Muscle layer of duodenum (tissue), 2 donors: ENCODE data around the gene SLC25A44.
A peak's percentile ranks its signal among the peaks of the same experiment; 100 is the strongest.

Source experiments
- H3K27ac ChIP-seq: one replicate; pipeline ENCODE4 v1.7.0; 2013; ENCODE audit warnings: mild to moderate bottlenecking, low read length
- H3K27me3 ChIP-seq: one replicate; pipeline ENCODE4 v1.7.0; 2013; ENCODE audit warnings: low read depth, mild to moderate bottlenecking, control low read depth, low read length
- H3K36me3 ChIP-seq, 2 donors: one replicate each; pipeline ENCODE4 v1.7.0; 2013; ENCODE audit warnings: low read length in 2 of 2, control low read depth in 1 of 2, mild to moderate bottlenecking in 1 of 2; ENCODE audit not compliant: insufficient read depth in 2 of 2, control insufficient read depth in 1 of 2
- H3K4me1 ChIP-seq, 2 donors: one replicate each; pipeline ENCODE4 v1.7.0; 2013; ENCODE audit warnings: low read length in 2 of 2, mild to moderate bottlenecking in 2 of 2, control low read depth in 1 of 2, moderate library complexity in 1 of 2; ENCODE audit not compliant: insufficient read depth in 2 of 2, control insufficient read depth in 1 of 2
- H3K4me3 ChIP-seq, 2 donors: one replicate each; pipeline ENCODE4 v1.7.0; 2013; ENCODE audit warnings: low read length in 2 of 2, low read depth in 1 of 2, mild to moderate bottlenecking in 1 of 2
- H3K9me3 ChIP-seq, 2 donors: one replicate each; pipeline ENCODE4 v1.7.0; 2013; ENCODE audit warnings: low read length in 2 of 2, control low read depth in 1 of 2, mild to moderate bottlenecking in 1 of 2; ENCODE audit not compliant: control insufficient read depth in 1 of 2
- donor health status: healthy.

The SLC25A44 gene

DNA sequence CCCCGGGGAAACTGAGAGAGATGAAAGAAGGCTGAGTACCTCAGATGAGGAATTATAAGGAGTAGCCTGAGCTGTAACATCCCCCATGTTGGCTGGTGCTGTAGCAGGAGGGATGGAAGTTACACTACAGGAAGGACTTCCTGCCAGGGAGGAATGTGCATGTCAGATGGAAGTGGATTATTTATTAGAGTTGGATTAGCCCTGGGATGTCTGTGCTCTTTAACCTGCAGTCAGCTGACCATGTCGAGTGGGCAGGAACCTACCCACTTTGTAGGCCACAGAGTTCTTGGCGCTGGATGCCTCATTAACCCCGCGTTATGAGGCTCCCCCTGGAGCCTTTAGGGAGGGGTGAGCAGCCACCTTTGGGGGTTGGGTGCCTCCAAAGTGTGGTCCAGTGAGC, 41.3 kb upstream of the SLC25A44 start:
- H3K9me3 ChIP-seq = no peaks in the 10 kb centered on the region

DNA sequence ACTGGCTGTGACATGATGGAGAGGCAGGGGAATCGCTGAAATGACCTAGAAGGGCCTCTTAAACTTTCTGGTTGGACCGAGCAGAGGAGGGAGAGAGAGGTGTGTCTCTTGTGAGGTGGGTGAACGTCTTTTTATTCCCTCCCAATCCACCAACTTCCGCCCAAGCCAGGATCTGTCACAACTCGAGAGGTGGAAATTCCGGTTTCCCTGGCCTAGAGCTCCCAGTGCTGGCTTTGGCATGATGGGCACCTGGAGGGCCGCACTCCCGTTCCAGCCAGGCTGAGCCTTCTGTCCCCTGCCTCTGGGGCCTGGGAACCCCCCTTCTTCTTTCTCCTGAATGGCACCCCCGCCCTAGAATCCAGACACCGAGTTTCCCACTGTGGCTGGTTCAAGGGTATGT, 40.5 kb upstream of the SLC25A44 start, which contains the start of gene SEMA4A:
TSS of gene SEMA4A (plus strand) at position 224 of the 400 bp plus-strand sequence. CDS start 994 bp downstream, outside the sequence.
- Histone ChIP-seq H3K9me3 (no peaks in the 10 kb centered on the region), H3K27me3 (no peaks in the 10 kb centered on the region), H3K4me3 (peak within 1 kb of the TSS in 1 of 2 donors; percentile 15), H3K4me1 (no peaks in the 10 kb centered on the region), H3K27ac (peak within 1 kb of the TSS; percentile 31), H3K36me3 (no peaks in the 10 kb centered on the region)

More for the DNA sequence above, 41.3 kb upstream of the SLC25A44 start:
- Histone ChIP-seq H3K36me3 (no peaks in the 10 kb centered on the region), H3K27ac (no peak overlapping the region), H3K4me3 (no peak overlapping the region), H3K27me3 (no peaks in the 10 kb centered on the region), H3K4me1 (no peaks in the 10 kb centered on the region)

DNA sequence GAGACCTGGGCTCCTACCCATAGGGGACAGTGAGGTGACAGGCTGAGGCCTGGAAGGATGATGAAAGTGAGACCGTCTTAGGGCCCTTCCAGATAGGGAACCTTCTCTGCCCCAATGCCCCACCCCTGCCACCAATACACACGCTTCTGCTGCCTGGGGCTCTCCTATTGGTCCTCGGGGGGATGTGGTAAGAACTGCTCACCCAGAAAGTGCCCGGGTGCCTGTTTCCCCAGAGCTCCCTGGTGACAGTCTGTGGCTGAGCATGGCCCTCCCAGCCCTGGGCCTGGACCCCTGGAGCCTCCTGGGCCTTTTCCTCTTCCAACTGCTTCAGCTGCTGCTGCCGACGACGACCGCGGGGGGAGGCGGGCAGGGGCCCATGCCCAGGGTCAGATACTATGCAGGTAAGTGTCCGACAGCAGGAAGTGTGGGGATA, 39.6 kb upstream of the SLC25A44 start:
- H3K27ac ChIP-seq = peak overlapping the region; percentile 31
- no peaks in the 10 kb centered on the region for H3K4me1 ChIP-seq
- H3K4me3 ChIP-seq = peak overlapping the region in 1 of 2 donors; percentile 15

DNA sequence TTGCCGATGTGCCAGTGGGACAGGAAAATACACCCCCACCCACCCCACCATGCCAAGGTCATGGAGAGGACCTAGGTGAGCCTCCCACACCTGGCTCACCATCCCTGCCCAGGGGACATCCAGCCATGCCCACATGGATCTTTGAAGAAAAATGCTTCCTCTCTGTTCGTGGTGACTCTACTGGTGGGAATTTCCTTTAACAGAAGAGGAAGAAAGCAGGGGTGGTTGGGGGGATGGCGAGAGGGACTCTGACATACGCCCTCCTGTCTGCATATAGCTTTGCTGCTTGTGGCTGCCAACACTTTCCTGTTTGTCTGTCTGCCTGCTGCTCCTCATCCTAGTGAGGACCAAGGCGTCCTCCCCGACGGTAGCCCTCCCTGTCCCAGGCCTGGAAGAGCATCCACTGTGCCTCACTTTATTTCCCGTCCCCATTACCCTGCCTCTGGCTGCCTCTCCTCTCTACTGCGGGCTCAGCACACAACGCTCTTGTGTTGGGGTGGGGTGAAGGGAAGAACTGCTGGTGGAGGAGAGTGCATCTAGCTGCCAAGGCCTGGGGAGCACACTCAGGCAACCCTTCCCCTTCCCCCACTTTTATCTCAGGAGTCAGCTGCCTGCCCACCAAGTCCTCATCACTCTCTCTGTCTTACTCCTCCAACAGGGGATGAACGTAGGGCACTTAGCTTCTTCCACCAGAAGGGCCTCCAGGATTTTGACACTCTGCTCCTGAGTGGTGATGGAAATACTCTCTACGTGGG, 38.0 kb upstream of the SLC25A44 start:
- no peaks in the 10 kb centered on the region for H3K27me3 ChIP-seq
- no peaks in the 10 kb centered on the region for H3K9me3 ChIP-seq
- no peak overlapping the region for H3K4me3 ChIP-seq
- H3K4me1 ChIP-seq = peaks cover 0 to 7% of the 10 kb centered on the region in 2 donors
- no peaks in the 10 kb centered on the region for H3K36me3 ChIP-seq
- no peak overlapping the region for H3K27ac ChIP-seq

More for the DNA sequence above, 39.6 kb upstream of the SLC25A44 start:
- Histone ChIP-seq H3K9me3 (no peaks in the 10 kb centered on the region), H3K36me3 (no peaks in the 10 kb centered on the region), H3K27me3 (no peaks in the 10 kb centered on the region)

DNA sequence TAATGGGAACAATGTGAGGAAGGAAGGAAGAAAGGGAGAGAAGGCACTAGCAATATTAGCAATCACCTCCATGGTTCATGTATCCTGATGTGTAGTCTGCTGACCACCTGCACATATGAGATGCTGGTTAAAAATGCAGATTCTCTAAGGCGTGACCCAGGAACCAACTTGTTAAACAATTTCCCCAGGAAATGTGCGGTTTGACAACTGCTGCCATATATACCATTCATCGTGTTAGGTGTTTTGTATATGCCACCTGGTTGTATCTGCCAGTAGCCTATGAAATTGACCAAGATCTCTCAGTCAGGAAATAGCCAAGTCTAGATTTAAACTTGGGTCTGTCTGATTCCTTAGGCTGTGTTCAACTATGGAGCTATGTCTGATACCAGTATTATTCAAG, 36.4 kb upstream of the SLC25A44 start:
- Histone ChIP-seq H3K9me3 (no peaks in the 10 kb centered on the region), H3K27ac (no peak overlapping the region), H3K4me3 (no peak overlapping the region), H3K4me1 (peaks cover 0 to 11% of the 10 kb centered on the region in 2 donors), H3K36me3 (no peaks in the 10 kb centered on the region), H3K27me3 (no peaks in the 10 kb centered on the region)

DNA sequence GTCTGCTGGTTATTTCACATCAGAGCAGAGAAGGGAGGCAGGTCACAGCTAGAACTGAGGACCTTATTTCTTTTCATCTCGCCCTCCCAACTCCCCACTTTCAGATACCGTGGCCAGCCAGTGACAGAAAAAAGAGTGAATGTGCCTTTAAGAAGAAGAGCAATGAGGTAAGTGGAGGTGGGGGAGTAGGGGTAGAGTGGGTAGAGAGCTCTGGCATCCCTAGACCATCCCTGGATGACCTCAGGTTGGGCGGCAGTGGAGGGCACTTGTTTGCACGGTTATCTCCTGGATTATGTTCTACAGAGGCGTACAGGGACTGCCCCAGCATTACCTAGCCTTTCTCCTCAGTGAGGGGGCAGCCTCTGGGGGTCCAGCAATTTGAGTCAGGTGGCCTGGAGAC, 35.9 kb upstream of the SLC25A44 start:
- Histone ChIP-seq H3K9me3 (no peaks in the 10 kb centered on the region), H3K4me1 (peaks cover 0 to 11% of the 10 kb centered on the region in 2 donors), H3K27ac (no peak overlapping the region), H3K36me3 (no peaks in the 10 kb centered on the region), H3K27me3 (no peaks in the 10 kb centered on the region), H3K4me3 (no peak overlapping the region)

DNA sequence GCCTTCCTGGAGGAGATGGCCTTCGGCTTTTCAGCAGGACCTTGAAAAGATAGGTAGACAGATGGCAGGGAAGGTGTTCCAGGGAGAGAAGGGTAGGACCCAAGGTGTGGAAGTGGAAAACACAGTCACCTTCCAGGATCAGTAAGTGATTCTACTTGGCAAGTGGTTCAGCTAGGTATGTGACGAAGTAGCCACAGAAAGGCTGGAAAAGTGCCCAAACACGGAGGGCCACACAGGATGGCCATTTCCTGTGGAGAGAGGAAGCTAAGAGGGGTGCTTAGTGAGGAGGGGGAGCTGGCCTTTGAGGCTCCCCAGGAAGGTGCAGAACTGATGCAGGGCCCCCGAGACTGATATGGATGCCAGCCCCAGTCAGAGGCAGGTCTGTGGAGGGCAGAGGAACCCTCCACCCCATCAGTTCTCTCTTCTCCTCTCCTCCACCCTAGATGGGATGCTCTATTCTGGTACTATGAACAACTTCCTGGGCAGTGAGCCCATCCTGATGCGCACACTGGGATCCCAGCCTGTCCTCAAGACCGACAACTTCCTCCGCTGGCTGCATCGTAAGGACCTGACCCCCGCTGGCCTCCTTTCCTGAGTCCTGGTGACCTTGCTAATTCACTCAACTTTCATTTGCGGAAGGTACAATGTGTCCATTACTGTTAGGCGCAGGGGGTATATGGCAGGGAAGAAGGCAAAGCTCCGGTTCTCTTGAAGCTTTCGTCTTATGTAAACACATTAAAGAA, 33.7 kb upstream of the SLC25A44 start:
- Histone ChIP-seq H3K4me3 (peak overlapping the region; percentile 3 to 56), H3K36me3 (no peaks in the 10 kb centered on the region), H3K9me3 (no peaks in the 10 kb centered on the region), H3K27ac (no peak overlapping the region), H3K27me3 (no peaks in the 10 kb centered on the region), H3K4me1 (peaks cover 0 to 11% of the 10 kb centered on the region in 2 donors)

DNA sequence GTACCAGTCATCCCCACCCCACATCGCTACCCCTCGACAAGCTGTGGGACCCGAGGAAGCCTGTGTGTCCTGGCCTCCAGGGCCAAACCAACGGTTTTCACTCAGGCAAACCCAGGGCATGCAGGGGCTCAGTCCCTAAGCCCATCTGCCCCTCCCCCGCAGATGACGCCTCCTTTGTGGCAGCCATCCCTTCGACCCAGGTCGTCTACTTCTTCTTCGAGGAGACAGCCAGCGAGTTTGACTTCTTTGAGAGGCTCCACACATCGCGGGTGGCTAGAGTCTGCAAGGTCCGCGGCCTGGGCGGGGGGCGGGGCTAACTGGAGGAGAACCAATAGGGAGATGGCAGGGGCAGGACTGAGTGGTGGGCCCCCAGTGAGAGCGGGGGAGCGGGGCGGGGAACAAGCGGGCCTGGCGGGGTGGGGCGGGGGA, 33.1 kb upstream of the SLC25A44 start:
- peak overlapping the region; percentile 3 to 56 for H3K4me3 ChIP-seq
- no peaks in the 10 kb centered on the region for H3K36me3 ChIP-seq
- H3K27ac ChIP-seq = no peak overlapping the region
- H3K9me3 ChIP-seq = no peaks in the 10 kb centered on the region
- no peaks in the 10 kb centered on the region for H3K27me3 ChIP-seq
- peaks cover 0 to 11% of the 10 kb centered on the region in 2 donors for H3K4me1 ChIP-seq

DNA sequence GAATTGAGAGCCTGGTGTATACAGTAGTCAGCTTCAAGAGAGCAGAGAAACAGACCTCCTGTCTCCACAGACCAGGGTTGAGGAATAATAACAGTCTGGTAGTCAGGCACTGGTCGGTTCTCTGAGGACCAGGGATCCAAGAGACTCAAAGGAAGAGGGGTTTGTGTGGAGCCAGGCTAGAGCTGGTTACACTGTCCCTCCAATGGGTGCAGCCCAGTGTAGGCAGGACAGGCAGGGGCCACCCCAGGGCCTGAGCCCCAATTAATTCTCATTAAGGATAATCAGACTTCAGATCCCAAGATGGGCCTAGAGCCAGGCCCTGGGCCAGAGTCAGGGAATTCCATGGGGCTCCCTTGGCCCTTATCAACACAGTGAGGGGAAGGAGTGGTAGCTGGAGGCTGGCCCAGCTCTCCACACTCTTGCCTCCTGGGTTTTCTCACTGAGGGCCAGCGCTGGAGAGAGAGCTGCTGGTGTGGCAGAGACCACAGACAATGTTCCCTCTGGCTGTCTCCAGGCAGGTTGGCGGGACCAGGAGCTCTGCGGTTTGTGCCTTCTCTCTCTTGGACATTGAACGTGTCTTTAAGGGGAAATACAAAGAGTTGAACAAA, 31.4 kb upstream of the SLC25A44 start:
- Histone ChIP-seq H3K27me3 (no peaks in the 10 kb centered on the region), H3K4me1 (peaks cover 0 to 11% of the 10 kb centered on the region in 2 donors), H3K9me3 (no peaks in the 10 kb centered on the region), H3K36me3 (no peaks in the 10 kb centered on the region), H3K4me3 (no peak overlapping the region), H3K27ac (no peak overlapping the region)

DNA sequence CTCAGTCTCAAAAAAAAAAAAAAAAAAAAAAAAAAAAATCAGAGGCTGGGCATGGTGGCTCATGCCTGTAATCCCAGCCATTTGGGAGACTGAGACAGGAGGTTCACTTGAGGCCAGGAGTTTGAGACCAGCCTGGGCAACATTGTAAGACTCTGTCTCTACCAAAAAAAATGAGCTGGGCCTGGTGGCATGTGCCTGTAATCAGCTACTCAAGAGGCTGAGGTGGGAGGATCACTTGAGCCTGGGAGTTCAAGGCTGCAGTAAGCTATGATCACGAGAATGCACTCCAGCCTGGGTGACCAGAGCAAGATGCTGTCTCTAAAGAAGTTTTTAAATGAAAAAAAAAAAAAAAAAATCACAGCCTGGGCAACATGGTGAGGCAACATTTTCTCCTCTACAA, 30.2 kb upstream of the SLC25A44 start:
- Histone ChIP-seq H3K27me3 (no peaks in the 10 kb centered on the region), H3K4me1 (peaks cover 0 to 11% of the 10 kb centered on the region in 2 donors), H3K36me3 (no peaks in the 10 kb centered on the region), H3K9me3 (no peaks in the 10 kb centered on the region), H3K27ac (no peak overlapping the region), H3K4me3 (no peak overlapping the region)

DNA sequence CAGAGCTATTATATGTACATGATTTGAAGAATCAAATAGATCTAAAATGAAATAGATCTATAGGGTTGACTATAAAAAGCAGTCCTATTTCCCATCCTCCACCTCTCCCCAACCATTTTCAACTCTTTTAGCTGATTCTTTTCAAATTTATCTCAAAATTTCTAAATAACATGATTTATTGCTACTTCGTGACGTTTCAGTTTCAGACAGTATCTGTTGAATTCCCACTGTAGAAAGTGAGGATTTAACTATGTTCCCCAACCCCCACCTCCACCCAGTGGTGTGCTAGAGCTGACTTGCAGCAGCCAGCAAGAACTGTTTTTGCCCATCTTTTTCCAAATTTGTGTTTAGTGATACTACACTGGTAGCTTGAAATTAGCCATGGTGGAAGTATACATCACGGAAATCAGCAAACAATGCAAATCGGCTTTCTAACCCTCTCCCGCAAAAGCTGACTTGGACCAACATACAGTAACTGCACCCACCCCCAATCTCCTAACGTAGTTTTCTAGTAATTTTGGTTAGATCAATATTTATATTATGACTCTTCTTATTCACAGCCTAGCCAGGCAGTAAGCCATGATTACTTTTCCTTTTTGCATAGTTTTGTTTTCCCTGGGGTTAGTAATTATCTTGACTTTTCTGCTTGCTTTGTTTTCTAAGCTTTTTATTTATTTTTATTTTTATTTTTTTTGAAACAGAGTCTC, 29.6 kb upstream of the SLC25A44 start:
- no peaks in the 10 kb centered on the region for H3K9me3 ChIP-seq
- H3K4me3 ChIP-seq = no peak overlapping the region
- no peak overlapping the region for H3K27ac ChIP-seq
- H3K36me3 ChIP-seq = no peaks in the 10 kb centered on the region
- no peaks in the 10 kb centered on the region for H3K27me3 ChIP-seq
- H3K4me1 ChIP-seq = peaks cover 0 to 11% of the 10 kb centered on the region in 2 donors
